GM03348 (cell line): ENCODE data around the gene ADAMTS5.

Source experiments
- DNase-seq: peaks from one replicate; pipeline ENCODE4 v3.0.0; 2012; ENCODE audit warnings: low spot score

Gene ADAMTS5

DNA sequence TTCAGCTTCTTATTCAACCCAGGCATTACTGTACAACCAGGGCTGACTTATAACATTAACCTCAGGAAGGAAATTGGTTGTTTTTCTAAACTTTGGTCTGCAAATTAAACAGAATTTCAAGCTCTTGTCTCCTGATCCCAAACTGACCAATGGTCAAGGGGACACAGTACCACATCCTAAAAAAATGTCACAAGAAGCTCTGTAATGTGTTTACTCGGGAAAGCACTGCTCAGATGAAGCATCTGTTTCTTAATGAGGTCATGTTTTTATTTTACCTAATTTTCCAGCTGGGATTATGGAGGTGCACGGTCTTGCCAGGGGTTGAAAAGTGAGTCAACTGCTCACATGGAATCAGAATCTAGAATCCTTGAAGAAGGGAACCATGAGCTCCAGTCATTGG, 18.7 kb downstream of the ADAMTS5 start:
- no peak for DNase-seq

DNA sequence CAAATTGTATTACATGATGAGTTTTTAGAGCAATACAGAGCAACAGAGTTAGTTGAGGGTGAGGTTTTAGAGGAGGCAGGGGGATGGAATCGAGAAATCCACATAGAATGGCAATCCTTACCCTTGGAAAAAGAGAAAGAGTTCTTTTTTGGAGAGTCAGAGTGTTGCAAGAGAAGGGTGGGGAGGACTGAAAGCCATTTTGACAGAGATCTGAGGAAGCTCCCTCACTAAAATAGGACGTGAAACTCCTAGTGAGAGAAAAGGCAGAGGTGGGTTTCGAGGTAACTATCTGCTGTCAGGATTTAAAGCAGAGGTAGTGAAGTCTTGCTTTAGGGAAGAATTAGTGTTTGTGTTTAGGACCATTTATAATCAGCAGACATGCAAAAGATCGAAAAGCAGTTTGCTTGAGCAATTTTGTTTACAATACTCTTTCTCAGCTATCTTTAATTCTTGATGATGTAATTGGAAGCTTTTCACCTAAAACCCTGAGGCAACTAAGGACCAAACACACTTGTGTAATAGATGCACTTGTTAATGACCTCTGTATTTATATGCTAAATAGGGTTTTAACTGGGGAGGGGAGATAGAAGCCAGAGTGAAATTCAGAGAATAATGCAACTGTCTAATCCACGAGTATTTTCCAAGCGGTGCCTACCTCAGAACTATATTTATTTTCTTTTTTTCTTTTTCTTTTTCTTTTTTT, 20.0 kb downstream of the ADAMTS5 start:
- DNase-seq = peak; percentile 7

DNA sequence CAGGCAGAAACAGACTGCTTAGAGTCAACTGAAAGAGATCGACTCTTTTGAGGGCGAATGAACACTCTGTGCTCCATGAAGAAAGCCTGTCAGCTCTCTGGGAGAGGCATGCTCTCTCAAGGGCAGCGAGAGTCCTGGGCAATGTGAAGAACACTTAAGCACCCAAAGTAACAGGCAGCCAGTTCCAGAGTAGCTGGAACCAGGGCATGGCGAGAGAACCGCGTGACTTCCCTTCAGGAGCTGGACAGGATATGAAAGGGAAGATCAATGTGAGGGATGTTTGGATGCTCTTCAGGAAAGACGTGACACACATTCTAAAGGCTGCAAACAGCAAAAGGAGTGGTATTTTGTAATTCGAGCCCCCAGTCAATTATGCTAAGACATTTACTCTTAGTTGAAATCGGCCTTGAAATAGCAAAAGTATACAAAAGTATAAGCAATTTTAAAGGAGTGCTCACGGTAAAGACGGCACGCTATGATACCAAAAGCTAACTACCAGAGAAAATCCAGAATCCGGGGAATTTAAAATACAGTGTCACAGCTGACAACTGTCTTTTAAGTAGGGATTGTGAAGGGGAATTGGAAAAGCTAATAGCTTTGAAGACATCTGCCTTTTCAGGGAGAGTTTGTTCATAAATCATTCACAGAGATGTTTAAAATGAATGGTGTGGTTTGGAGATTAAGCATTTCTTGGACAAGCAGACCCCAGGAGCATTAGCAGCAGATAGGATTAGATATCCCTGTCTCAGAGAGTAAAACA, 20.8 kb downstream of the ADAMTS5 start:
- DNase-seq = peak; percentile 27

DNA sequence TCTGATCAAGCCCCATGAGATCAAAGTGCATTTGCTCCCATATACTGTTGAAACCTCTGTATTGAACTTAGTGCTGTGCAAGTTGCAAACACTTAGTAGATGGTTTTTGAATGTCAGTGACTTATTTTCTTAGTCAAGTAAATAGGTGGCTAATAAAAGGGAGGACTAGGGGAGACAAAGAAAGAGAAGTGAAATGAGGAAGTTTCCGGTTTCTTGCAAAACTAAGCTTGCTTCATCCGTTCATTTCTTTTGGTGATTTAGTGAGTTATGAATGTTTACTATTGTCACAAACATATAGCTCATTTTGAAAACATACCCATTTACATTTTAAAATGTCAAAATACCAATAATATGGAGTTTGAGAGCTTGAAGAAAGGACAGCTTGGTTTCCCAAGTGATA, 23.0 kb downstream of the ADAMTS5 start:
- DNase-seq = no peak

DNA sequence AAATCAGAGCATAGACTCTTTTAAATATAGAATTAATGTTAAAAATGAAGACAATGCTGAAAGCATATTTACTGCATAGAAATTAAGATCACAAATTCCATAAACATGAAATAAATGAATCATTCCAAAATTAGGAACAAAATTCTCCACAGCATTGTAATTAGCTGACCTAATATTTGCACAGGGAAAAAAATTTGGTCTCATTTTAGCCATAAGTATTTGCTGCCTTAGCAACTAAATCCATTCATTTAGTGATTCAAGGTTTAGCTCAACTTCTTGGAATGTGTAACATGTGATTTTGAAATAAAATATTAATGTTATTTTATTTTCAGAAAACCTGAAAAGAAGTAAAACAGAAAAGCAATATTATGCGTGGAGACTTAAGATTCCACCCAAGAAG, 25.5 kb downstream of the ADAMTS5 start:
- DNase-seq = peak; percentile 39

DNA sequence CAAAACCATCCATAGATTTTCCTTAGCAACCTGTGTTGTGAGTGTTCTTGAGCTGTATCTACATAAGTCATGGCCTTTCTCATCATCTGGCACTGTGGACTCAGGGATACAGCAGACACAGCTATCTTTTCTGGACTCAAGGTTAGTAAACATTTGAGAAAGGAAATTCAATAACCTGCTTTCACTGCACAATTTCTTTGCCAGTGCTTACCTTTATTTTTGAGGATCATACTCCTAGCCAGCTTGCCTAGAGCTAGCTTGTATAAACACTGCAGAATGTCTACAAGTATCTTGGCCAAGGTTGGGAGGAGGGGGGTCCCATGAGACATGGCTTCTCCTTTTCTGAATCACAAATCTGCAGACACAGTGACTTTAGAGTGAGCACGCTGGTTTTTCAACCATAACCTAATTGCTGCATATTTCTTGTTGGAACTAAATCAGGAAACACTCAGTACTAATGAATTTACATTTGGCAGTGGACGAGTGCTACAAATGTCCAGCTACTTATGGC, 27.2 kb downstream of the ADAMTS5 start:
- peak; percentile 66 for DNase-seq

DNA sequence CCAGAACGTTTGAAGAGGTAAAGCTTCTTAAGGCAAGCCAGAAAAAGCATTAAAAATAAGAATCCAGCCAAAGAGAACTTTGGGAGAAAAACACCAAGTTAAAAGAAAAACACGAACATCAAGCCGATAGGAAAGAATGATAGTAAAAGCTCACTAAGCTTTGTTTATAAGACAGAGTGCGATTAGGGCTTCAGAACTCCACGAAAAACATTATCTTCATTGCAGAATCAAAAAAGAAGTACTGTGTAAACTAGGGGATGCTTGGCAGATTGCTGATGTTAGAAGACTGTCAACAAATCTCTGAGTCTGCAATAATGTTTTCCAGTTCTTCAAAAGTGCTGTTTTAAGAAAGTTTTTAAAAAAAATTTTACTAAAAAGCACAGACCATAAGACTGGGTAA, 30.2 kb downstream of the ADAMTS5 start:
- DNase-seq = no peak

DNA sequence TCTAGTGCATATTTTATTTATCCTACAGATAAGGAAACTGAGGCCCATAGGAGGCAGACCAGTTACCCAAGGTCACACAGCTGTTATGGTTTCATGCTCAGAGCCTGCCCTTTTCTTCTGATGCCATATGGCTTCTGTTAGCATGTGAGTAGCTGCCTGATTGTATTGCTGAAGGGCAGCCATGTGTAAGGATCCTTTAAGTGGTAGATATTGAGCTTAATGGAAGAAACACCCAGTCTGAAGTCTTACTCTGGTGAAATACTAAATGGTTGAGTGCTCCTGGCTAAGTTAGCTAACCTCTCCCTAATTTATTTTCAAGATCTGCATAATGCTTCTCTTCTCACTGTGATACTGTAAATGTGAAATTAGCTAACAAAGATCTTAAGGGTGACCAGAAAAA, 30.9 kb downstream of the ADAMTS5 start:
- DNase-seq = no peak

DNA sequence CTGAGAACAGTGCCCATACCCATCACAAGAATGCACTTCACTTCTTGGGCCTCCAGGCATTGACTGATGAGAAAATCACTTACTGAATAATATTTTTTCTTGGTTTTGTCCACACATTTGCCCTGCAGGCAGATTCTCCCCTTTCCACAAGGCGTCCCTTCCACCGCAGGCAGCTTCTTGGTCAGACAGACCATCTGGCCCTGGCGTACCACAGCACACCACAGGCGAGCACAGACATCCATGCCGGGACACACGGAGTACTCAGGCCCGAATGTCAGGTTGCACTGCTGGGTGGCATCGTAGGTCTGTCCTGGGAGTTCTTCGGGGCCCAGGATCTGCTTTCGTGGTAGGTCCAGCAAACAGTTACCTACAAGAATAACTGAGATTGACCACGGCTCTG, 32.5 kb downstream of the ADAMTS5 start:
- no peak for DNase-seq

DNA sequence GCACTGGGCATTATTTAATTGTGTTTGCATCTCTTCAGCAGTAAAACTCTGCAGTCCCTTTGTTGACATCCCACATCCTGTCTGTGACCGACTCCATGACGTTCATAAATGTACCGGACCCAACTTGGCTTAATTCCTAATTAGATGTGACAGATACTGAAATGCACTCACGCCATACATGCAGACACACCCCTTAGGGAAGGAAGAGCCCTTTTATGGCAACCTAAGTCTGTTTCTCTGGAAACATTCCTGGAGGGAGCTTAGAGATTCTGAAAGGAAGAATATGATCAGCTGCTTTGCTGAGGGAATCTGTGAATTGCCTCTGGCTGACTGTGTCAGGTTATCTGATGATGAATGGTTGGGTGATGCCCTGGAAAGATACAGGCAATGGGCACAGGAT, 33.4 kb downstream of the ADAMTS5 start:
- no peak for DNase-seq

DNA sequence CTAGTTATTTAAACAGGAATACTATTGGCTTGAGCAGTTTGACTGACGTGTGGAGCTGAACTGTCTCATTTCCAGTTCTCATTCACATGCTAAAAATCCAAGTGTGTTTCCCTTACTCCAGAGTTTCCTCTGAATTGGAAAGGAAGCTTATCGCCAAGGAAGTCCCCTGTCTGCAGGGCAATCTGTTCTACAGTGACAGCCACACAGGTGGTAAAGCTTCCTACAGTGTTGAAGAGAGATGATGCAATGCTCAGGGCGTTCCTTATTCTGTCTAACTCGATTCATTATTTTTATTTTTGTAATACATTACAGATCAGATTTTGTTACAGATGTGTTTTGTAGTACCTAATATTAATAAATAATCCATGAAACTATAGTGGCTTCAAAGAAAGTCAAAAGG, 41.3 kb downstream of the ADAMTS5 start:
- no peak for DNase-seq

DNA sequence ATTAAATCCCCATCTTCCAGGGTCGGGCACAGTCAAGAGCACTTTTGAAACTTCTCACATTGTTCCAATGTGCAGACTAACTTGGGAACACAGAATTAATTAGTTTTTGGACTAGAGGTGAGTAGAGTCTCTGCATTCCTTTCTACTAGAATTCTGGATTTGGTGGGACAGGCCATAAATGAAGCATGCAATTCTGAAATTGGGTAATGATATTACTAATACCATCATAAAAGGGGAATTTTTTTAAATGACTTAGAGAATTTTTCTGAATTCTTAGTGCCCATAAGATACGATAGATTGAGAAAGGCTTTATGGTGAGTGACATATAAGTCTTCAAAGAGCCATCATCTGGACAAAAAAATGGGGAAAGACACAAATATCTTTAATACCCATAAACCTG, 41.8 kb downstream of the ADAMTS5 start:
- DNase-seq = peak; percentile 24

DNA sequence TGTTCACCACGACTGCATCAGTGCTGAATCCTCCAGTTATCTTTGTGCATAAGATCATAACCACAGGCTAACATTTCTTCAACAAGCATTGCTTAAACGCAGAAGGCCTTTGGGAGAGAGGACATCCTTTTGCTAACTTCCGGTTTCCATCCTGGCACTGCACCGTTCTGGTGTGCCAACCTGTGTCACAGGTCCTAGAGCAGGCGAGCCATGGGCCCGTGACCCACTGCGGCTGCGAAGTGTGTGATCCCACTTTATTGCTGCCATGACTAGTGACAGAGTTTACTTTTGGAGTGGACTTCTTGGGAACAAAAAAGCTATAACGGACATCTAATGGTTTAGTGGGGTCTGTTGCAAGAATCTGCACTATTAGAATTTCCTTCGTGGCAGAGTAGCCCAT, 42.9 kb downstream of the ADAMTS5 start:
- no peak for DNase-seq

DNA sequence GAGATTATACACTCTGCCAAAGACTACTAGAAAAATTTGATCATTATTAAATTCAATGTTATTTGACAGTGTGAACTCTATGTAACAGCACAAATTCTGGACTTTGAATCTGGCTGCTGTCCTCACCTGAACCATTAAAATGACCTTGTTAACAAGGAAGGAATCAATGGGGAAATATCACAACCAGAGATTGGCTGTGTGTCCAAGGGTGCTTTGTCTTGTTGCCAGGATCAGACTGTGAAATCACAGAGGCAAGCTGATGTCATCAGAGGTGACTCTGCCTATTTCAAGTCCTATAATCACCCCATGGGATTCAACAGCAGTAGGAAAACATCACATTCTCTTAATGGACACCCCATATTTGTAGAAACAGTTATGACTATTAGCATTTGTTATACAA, 46.8 kb downstream of the ADAMTS5 start:
- DNase-seq = no peak

DNA sequence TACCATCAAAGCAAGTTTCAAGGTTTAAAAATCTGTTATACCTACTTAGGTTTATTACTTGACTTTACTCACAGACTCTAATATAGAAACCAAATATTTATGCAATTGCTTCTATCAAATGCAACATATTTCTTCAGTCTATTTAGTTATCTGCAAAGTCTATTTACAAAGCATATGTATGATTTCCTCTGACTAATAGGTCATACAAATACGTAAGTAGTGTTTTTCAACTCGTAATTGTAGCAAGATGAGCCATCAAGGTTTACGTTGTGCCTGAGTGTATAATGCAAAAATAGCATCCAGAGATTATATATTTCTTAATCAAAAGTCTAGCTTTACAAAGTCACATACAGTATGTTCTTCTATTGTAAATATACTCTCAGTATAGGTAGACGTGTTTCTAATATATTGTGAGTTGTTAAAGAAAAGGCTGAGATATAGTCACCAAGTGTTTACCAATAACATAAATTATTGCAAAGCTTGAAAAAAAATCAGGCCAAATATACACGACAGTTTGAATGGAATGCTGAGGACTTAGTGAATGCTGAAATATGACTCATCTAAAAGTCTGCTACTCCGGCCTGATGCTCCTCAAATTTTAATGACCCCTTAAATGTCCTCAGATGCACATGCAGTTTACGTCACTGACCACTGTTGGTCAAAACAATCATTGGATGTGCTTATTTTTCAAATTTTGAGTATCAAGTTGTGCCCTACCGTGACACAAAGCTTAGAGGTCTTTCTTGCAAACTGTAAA, 48.4 kb downstream of the ADAMTS5 start:
- DNase-seq = peak; percentile 17

DNA sequence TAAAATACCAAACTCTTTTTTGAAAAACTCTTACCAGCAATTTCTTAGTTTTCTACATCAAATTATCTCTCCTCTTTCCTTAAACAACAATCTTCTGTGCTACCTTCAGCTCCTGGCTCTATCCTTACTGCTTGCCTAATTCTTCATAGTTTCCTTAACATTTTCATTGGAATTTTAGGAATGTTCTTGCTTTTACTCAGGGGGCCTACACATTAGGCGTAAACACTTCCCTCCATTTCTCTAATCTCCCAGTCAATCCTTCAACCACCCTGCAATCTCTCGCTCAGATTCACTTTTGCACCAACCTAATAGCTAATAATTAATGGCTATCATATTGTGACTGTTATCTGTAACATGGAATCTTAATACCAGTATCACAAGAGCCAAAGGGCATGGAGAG, 50.1 kb downstream of the ADAMTS5 start:
- no peak for DNase-seq

DNA sequence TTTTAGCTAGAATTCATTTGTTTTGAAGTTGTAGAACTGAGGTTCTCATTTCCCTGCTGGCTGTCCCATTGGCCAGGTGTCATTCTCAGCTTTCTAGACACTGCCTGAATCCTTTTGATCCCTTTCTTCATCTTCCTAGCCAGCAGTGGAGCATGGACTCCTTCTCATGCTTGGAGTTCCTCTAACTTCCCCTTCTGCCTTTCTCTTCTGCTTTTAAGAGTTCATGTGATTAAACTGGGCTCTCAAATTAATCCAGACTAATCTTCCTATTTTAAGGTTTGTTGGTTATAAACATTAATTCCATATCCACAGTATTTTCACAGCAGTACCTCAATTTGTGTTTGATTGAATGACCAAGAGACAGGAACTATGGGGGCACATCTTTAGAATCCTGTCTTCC, 52.3 kb downstream of the ADAMTS5 start:
- no peak for DNase-seq

DNA sequence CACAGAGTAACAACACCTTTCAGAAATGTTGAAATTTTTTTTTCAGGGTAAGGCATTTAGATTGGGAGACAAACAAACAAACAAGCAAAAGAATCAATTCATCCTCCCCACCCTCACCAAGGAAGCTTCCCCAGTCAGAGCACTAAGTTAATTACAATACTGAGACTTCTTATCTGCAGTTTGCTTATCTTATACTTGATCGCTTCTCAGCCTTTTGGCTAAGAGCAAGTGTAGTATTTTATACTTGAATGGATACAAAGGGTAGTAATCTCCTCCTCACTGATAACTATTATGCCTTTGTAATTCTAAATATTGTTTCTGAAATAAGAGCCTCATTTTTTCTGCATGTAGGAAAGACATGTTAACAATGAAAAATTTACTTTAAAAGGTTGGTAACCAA, 54.4 kb downstream of the ADAMTS5 start:
- DNase-seq = no peak

DNA sequence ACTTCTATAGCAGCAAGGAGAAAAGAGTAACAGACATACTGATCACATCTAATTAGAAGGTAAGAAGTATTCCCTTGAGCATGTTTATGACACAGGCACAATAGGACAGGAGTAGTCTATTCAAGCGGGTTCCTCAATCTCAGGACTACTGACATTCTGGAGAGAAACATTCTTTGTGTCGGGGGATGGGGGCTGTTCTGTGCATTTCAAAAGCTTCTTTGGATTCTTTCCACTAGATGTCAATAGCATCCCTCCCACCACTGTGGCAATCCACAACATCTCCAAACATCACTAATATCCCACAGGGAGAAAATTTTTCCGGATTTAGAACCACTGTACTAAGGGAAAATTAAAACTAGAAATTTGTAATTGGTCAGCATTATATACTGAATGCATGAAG, 56.9 kb downstream of the ADAMTS5 start:
- DNase-seq = no peak

DNA sequence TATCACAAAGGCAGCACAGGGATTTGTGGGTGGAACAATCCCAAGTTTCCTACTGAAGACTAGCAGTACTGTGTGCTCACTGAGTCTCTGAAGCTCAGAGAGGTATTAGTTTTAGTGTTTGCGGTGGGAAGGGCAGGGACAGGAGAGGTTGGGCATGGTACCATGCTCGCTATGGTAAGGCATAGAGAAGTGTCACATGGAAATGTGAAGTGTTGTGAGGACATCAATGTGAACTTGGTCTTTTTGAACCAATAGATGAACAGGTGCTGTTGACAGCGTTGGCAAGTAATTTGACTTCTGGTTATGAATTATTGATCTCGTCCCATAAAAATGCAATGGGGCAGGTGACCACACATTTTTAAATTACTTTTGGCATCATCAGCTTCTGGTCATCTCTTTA, 65.9 kb downstream of the ADAMTS5 start:
- DNase-seq = no peak

DNA sequence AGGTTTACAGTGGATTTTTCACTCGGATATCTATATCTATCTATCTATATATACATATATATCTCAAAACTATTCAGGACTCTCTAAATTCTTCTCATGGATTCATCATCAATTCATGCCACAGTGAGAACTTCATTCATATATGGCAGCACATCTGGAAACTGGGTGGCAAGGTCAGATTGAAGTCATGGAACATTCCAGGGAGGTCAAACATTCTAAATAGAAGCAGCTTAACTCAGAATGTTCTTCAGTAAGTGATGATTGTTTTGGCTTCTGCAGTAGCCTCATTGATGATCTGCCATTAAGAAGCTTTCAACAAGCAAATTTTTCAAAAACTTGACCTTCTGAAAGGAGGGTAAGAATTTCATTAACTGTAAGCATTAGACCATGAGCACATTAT, 74.7 kb downstream of the ADAMTS5 start:
- no peak for DNase-seq

DNA sequence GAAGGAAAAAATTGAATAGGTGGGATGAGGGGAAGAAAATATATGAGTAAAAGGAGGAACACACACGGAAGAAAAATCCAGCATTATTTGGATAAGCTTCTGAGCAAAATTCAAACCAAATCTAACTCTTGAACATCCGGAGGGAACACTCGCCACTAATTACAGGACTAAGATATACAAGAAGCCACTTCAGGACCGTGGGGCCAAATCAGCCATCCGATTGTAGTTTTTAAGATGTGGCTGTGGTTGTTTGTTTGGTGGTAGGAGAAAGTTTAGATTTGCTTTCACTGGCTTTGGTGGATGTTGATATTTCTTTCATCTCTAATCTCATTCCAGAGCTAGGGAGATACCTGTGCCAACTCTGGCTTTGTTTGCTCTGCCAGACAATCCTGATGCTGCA, 78.0 kb downstream of the ADAMTS5 start:
- no peak for DNase-seq

DNA sequence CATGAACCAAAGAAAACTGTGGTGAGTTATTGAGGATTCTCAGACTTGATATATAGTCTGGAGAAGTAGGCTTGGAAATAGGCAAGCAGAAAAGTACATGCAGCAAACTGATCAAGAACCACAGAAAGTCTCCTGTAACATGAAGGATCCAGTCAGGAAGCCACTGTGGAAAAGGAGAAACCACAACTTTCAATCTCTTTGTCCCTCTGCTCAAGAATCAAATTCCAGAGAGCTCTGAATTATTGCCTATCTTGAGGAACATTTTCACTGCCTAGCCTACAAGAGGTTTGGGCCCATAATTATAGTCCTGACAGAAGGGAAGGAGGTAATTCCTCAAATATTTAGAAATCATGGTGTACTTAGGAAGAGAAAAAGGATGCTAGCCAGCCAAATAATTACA, 78.6 kb downstream of the ADAMTS5 start:
- peak; percentile 31 for DNase-seq
